Measurements from ENCODE around the gene OR6J1.
A peak's percentile ranks its signal among the peaks of the same experiment; 100 is the strongest.
"Not testable (repeated sequence)": the region's sequence is repeated elsewhere in the genome, so short reads cannot be mapped to it uniquely, and the experiment has no call there.

The OR6J1 gene

DNA sequence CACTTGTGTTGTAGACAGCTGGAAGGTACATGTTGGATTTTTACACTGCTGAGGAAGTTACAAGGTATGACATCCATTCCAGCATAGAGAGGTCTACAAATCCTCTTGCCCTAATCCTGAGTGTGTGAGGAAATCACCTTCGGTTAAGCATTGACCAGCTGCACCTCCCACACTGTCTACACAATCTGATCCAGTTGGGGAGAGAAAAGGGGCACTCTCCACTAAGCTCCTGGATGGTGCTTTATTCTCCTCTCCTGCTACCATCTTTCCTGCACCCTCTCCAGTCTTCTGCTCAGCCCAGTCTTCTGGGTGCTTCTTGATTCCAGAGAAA lies at the start of gene OR6J1:
OR6J1 (minus strand) TSS at position 48 of the 331 bp plus-strand sequence. CDS start 9,541 bp downstream, outside the sequence.
- no peaks in the 10 kb centered on the region for H3K36me3 ChIP-seq (replicated peaks)
- no peaks in the 10 kb centered on the region for H3K9me3 ChIP-seq
- no peak for DNase-seq (ENCODE audit: low spot score in 2 of 2)
- H3K4me1 ChIP-seq = no peaks in the 10 kb centered on the region
- in situ Hi-C loops (cut with MboI; ENCODE audit: low sequenced_read_pairs) = no loop called here
- H3K27me3 ChIP-seq (ENCODE audit: low read depth) = no peaks in the 10 kb centered on the region
- H3K4me3 ChIP-seq = no peak within 1 kb of the TSS

DNA sequence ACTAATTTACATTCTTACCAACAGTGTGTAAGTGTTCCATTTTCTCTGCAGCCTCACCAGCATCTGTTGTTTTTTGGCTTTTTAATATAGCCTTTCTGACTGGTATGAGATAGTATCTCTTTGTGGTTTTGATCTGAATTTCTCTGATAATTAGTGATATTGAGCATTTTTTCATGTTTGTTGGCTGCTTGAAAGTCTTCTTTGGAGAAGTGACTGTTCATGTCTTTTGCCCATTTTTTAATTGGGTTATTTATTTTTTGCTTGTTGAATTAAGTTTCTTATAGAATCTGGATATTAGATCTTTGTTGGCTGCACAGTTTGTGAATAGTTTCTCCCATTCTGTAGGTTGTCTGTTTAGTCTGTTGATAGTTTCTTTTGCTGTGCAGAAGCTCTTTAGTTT lies 48.0 kb upstream of the OR6J1 start:
- DNase-seq (ENCODE audit: low spot score in 2 of 2) = no peak
- no peaks in the 10 kb centered on the region for H3K4me1 ChIP-seq
- H3K36me3 ChIP-seq (replicated peaks) = no peaks in the 10 kb centered on the region
- H3K4me3 ChIP-seq = no peak overlapping the region
- no peaks in the 10 kb centered on the region for H3K9me3 ChIP-seq
- in situ Hi-C loops (cut with MboI; ENCODE audit: low sequenced_read_pairs) = no loop called here
- H3K27me3 ChIP-seq (ENCODE audit: low read depth) = peaks cover 10% of the 10 kb centered on the region; the same call in 1 of the 2 replicates

DNA sequence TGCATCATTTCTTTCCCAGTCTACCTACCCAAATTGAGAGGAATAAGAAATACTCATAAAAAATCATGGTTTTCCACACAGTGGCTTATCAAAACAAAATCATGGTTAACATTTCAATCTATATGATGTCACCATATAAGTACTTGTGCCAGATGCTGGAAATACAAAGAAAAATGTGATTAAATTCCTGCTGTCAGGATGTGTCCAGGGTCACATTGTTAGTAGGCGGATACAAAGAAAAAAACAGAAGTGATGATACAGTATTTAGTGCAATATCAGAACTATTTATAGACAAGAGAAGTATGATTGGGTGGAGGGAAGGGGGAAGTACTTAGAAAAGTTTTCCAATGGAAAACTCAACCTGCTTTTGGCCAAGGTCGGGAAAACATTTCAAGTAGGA lies 47.0 kb upstream of the OR6J1 start:
- Histone ChIP-seq H3K4me3 (no peak overlapping the region), H3K4me1 (no peaks in the 10 kb centered on the region), H3K36me3 (replicated peaks) (no peaks in the 10 kb centered on the region), H3K9me3 (no peaks in the 10 kb centered on the region), H3K27me3 (ENCODE audit: low read depth) (peaks cover 10% of the 10 kb centered on the region; the same call in 1 of the 2 replicates)
- DNase-seq (ENCODE audit: low spot score in 2 of 2) = no peak
- in situ Hi-C loops (cut with MboI; ENCODE audit: low sequenced_read_pairs) = no loop called here

DNA sequence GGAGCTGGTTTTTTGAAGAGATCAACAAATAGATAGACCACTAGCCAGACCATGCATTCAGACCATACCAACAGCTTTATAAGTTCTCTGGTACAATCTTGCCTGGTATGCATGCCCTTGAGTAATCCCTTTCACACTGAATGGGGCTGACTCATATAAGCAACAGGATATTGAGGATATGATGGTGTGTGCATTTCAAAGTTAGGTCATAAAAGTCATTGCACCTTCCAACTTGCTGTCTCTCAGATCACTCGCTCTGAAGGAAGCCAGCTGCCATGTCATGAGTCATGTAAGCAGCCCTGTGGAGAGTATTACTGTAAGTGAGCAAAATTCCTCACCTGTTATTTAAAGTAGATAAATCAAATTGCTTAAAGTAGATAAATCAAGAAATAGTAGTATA lies 45.0 kb upstream of the OR6J1 start:
- no peaks in the 10 kb centered on the region for H3K36me3 ChIP-seq (replicated peaks)
- H3K4me3 ChIP-seq = no peak overlapping the region
- H3K27me3 ChIP-seq (ENCODE audit: low read depth) = peaks cover 20% of the 10 kb centered on the region
- H3K4me1 ChIP-seq = no peaks in the 10 kb centered on the region
- no peak for DNase-seq (ENCODE audit: low spot score in 2 of 2)
- H3K9me3 ChIP-seq = no peaks in the 10 kb centered on the region
- in situ Hi-C loops (cut with MboI; ENCODE audit: low sequenced_read_pairs) = no loop called here

DNA sequence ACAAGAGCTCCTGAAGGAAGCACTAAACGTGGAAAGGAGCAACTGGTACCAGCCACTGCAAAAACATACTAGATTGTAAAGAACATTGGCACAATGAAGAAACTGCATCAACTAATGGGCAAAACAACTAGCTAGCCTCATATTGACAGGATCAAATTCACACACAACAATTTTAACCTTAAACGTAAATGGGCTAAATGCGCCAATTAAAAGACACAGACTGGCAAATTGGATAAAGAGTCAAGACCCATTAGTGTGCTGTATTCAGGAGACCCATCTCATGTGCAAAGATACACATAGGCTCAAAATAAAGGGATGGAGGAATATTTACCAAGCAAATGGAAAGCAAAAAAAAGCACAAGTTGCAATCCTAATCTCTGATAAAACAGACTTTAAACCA lies 43.8 kb upstream of the OR6J1 start:
- H3K36me3 ChIP-seq (replicated peaks); in situ Hi-C loops (cut with MboI; ENCODE audit: low sequenced_read_pairs): not testable (repeated sequence)
- H3K27me3 ChIP-seq (ENCODE audit: low read depth) = peaks cover 28% of the 10 kb centered on the region

DNA sequence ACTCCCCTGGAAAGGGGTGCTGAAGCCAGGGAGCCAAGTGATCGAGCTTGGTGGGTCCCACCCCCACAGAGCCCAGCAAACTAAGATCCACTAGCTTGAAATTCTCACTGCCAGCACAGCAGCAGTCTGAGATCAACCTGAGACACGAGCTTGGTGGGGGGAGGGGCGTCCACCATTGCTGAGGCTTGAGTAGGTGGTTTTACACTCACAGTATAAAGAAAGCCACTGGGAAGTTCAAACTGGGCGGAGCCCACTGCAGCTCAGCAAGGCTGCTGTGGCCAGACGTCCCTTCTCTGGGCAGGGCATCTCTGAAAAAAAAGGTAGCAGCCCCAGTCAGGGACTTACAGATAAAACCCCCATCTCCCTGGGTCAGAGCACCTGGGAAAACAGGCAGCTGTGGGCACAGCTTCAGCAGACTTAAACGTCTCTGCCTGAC lies 42.0 kb upstream of the OR6J1 start:
- in situ Hi-C loops (cut with MboI; ENCODE audit: low sequenced_read_pairs) = not testable (repeated sequence)

More for the DNA sequence above, 43.8 kb upstream of the OR6J1 start:
- H3K9me3 ChIP-seq; H3K4me3 ChIP-seq; H3K4me1 ChIP-seq; DNase-seq (ENCODE audit: low spot score in 2 of 2): not testable (repeated sequence)

DNA sequence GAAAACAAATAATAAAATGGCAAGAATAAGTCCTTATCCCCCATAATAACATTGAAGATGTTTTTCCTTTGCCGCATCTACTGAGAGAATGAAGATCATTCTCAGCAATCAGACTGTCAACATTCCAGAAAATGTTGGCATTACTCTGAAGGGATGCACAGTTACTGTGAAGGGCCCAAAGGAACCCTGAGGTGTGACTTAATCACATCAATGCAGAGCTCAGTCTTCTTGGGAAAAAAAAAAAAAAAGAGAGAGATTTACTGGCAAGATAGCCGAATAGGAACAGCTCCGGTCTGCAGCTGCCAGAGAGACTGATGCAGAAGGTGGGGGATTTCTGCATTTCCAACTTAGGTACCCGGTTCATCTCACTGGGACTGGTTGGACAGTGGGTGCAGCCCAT lies 41.3 kb upstream of the OR6J1 start:
- Histone ChIP-seq H3K4me1 (no peaks in the 10 kb centered on the region), H3K27me3 (ENCODE audit: low read depth) (peaks cover 25% of the 10 kb centered on the region), H3K4me3 (no peak overlapping the region), H3K9me3 (no peaks in the 10 kb centered on the region), H3K36me3 (replicated peaks) (no peaks in the 10 kb centered on the region)
- DNase-seq (ENCODE audit: low spot score in 2 of 2) = no peak
- in situ Hi-C loops (cut with MboI; ENCODE audit: low sequenced_read_pairs) = no loop called here

More for the DNA sequence above, 42.0 kb upstream of the OR6J1 start:
- H3K36me3 ChIP-seq (replicated peaks); H3K4me3 ChIP-seq; H3K9me3 ChIP-seq; H3K4me1 ChIP-seq: not testable (repeated sequence)
- DNase-seq (ENCODE audit: low spot score in 2 of 2) = peak in 1 of 2 experiments; percentile 12
- peaks cover 25% of the 10 kb centered on the region for H3K27me3 ChIP-seq (ENCODE audit: low read depth)

DNA sequence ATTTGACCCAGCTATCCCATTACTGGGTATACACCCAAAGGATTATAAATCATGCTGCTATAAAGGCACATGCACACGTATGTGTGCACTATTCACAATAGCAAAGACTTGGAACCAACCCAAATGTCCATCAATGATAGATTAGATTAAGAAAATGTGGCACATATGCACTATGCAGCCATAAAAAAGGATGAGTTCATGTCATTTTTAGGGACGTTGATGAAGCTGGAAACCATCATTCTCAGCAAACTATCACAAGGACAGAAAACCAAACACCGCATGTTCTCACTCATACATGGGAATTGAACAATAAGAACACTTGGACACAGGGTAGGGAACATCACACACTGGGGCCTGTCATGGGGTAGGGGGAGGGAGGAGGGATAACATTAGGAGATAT lies 39.3 kb upstream of the OR6J1 start:
- DNase-seq (ENCODE audit: low spot score in 2 of 2); H3K4me3 ChIP-seq; H3K4me1 ChIP-seq; H3K36me3 ChIP-seq (replicated peaks); in situ Hi-C loops (cut with MboI; ENCODE audit: low sequenced_read_pairs); H3K9me3 ChIP-seq: not testable (repeated sequence)
- peaks cover 22% of the 10 kb centered on the region for H3K27me3 ChIP-seq (ENCODE audit: low read depth)

DNA sequence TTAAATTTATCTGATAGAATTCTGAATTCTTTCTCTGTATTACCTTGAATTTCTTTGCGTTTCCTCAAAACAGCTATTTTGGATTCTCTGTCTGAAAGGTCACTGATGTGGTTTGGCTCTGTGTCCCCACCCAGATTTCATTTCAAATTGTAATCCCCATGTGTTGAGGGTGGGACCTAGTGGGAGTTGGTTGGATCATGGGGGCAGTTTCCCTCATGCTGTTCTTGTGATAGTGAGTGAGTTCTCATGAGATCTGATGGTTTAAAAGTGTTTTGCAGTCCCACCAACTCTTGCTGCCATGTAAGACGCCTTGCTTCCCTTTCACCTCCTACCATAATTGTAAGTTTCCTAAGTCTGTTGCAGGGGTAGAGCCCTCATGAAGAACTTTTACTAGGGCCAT lies 34.1 kb upstream of the OR6J1 start:
- in situ Hi-C loops (cut with MboI; ENCODE audit: low sequenced_read_pairs) = no loop called here
- no peaks in the 10 kb centered on the region for H3K4me1 ChIP-seq
- H3K36me3 ChIP-seq (replicated peaks) = no peaks in the 10 kb centered on the region
- no peak for DNase-seq (ENCODE audit: low spot score in 2 of 2)
- H3K4me3 ChIP-seq = no peak overlapping the region
- H3K9me3 ChIP-seq = no peaks in the 10 kb centered on the region
- H3K27me3 ChIP-seq (ENCODE audit: low read depth) = no peaks in the 10 kb centered on the region; the same call in 1 of the 2 replicates

DNA sequence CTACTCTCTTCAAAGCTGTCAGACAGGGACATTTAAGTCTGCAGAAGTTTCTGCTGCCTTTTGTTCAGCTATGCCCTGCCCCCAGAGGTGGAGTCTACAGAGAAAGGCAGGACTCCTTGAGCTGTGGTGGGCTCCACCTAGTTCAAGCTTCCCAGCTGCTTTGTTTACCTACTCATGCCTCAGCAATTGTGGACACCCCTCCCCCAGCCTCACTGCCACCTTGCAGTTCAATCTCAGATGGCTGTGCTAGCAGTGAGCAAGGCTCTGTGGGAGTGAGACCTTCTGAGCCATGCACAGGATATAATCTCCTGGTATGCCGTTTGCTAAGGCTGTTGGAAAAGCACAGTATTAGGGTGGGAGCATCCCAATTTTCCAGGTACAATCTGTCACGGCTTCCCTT lies 33.4 kb upstream of the OR6J1 start:
- H3K4me1 ChIP-seq; H3K9me3 ChIP-seq; H3K4me3 ChIP-seq; in situ Hi-C loops (cut with MboI; ENCODE audit: low sequenced_read_pairs); H3K36me3 ChIP-seq (replicated peaks); H3K27me3 ChIP-seq (ENCODE audit: low read depth): not testable (repeated sequence)
- DNase-seq (ENCODE audit: low spot score in 2 of 2) = peak in 1 of 2 experiments; percentile 17

DNA sequence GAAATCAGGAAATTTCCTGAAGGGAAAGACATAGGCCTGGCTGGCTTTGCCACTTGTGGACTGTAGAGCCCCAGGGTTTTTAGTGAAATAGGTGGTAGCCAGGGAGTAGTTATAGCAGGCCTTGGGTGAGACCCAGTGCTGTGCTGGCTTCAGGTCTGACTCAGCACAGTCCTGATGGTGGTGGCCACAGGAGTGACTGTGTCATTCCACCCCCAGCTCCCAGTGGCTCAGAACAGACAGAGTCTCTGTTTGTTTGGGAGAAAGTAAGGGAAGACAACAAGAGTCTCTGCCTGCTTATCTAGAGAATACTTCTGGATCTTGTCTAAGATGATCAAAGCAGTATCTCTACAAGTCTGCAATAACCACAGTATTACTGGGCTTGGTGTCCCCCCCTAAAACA lies 27.5 kb upstream of the OR6J1 start:
- Histone ChIP-seq H3K27me3 (ENCODE audit: low read depth) (no peaks in the 10 kb centered on the region; the same call in 1 of the 2 replicates), H3K4me3 (no peak overlapping the region), H3K9me3 (no peaks in the 10 kb centered on the region), H3K36me3 (replicated peaks) (no peaks in the 10 kb centered on the region), H3K4me1 (no peaks in the 10 kb centered on the region)
- DNase-seq (ENCODE audit: low spot score in 2 of 2) = no peak
- in situ Hi-C loops (cut with MboI; ENCODE audit: low sequenced_read_pairs) = no loop called here

DNA sequence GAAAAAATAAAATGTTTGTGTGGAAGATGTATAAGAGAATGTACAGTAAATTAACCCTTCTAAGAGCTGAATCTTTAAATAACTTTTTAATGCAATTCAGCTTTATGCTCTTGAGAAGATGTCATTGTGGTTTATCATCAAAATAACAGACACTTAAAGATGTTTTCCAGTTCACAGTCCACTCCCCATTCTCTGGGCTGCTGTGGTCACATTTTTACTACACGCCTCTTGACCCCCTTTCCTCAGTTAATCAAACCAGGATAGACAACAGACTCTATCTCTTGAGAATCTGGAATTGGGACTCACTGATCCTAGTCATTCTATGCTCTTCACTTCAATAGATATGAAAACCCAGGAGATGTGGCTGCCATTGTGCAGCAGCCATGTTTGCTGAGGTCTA lies 24.7 kb upstream of the OR6J1 start:
- Histone ChIP-seq H3K27me3 (ENCODE audit: low read depth) (no peaks in the 10 kb centered on the region), H3K4me3 (no peak overlapping the region)
- in situ Hi-C loops (cut with MboI; ENCODE audit: low sequenced_read_pairs) = no loop called here

DNA sequence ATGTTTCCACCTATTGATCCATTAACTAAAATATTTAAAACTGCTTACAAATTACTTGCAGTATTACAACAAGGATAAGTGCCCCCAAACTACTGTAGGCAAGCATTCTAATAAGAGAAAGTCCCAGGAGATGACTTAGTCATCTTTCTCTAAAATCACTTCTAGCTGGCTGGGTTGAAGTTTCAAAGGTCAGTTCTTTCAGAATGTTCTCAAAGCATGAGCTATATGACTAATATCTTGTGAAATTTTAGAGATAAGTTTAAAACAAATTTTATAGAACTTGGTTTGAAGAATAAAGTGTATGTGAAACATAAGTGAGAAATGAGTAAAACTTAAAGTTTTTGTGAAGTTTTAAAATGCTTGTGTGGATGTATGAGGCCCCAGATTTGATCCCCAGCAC lies 24.3 kb upstream of the OR6J1 start:
- Histone ChIP-seq H3K9me3 (no peaks in the 10 kb centered on the region), H3K27me3 (ENCODE audit: low read depth) (no peaks in the 10 kb centered on the region), H3K4me1 (no peaks in the 10 kb centered on the region), H3K36me3 (replicated peaks) (no peaks in the 10 kb centered on the region), H3K4me3 (no peak overlapping the region)
- DNase-seq (ENCODE audit: low spot score in 2 of 2) = no peak
- in situ Hi-C loops (cut with MboI; ENCODE audit: low sequenced_read_pairs) = no loop called here

More for the DNA sequence above, 24.7 kb upstream of the OR6J1 start:
- DNase-seq (ENCODE audit: low spot score in 2 of 2) = no peak
- no peaks in the 10 kb centered on the region for H3K36me3 ChIP-seq (replicated peaks)
- H3K4me1 ChIP-seq = no peaks in the 10 kb centered on the region
- H3K9me3 ChIP-seq = no peaks in the 10 kb centered on the region

DNA sequence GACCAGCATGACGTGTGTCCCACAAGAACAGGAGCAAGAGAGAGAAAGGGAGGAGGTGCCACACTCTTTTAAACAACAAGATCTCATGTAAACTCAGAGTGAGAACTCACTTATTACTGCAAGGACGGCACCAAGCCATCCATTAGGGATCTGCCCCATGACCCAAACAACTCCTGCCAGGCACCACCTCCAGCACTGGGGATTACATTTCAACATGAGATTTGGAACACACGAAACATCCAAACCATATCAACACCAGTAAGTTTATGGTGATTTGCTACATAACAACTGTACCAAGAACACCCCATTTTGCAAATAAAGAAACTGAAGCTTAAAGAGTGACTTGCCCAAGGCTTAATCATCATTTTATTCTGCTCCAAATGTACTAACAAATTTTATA lies 23.7 kb upstream of the OR6J1 start:
- in situ Hi-C loops (cut with MboI; ENCODE audit: low sequenced_read_pairs) = no loop called here
- H3K4me3 ChIP-seq = no peak overlapping the region
- H3K4me1 ChIP-seq = no peaks in the 10 kb centered on the region
- H3K36me3 ChIP-seq (replicated peaks) = no peaks in the 10 kb centered on the region
- H3K9me3 ChIP-seq = no peaks in the 10 kb centered on the region
- no peaks in the 10 kb centered on the region for H3K27me3 ChIP-seq (ENCODE audit: low read depth)
- DNase-seq (ENCODE audit: low spot score in 2 of 2) = no peak

DNA sequence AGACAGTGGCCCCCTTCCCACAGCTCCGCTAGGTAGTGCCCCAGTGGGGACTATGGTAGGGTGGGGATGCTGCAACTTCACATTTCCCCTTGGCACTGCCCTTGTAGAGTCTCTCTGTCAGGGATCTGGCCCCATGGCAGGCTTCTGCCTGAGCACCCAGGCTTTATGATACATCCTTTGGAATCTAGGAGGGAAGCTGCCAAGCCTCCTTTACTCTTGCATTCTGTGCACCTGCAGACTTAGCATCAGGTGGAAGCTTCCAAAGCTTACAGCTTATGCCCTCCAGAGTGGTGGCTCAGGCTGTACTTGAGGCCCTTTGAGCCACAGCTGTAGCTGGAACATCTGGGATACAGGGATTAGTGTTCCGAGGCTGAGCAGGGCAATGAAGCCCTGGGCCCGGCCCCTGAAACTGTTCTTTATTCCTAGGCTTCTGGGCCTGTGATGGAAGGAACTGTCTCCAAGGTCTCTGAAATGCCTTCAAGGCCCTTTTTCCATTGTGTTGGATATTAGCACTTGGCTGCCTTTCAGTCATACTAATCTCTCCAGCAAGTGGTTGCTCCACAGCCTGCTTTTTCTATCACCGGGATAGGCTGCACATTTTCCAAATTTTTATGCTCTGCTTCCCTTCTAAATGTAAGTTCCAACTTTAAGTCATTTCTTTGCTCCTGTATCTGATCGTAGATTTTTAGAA lies 22.2 kb upstream of the OR6J1 start:
- no peaks in the 10 kb centered on the region for H3K27me3 ChIP-seq (ENCODE audit: low read depth)
- in situ Hi-C loops (cut with MboI; ENCODE audit: low sequenced_read_pairs) = no loop called here
- no peak for DNase-seq (ENCODE audit: low spot score in 2 of 2)
- no peaks in the 10 kb centered on the region for H3K4me1 ChIP-seq
- no peaks in the 10 kb centered on the region for H3K36me3 ChIP-seq (replicated peaks)
- no peaks in the 10 kb centered on the region for H3K9me3 ChIP-seq
- H3K4me3 ChIP-seq = no peak overlapping the region

All from HAP-1 (cell line).